Astrocyte (in vitro differentiated cells and primary cell): Measurements from ENCODE around the gene PDXK. TPM values are rescaled to one million over a fixed set of nuclear protein-coding genes. Genes with fewer than 3 reads are reported as not detected.

Source experiments
- DNase-seq: peaks from one replicate; pipeline ENCODE4 v3.0.0-alpha.2; 2010; ENCODE audit warnings: low read depth
- FAIRE-seq: peaks from 2 replicates; lab custom pipeline; 2011; peaks lifted over from hg19 to GRCh38; lab: Jason Lieb, UNC
- H2AFZ ChIP-seq: 2 replicates; pipeline ENCODE4 v1.6.0; 2012; ENCODE audit warnings: low read depth, low read length, inconsistent platforms
- H3K27ac ChIP-seq: 2 replicates; pipeline ENCODE4 v1.5.1; 2011; ENCODE audit warnings: low read depth, low read length, inconsistent platforms
- H3K27me3 ChIP-seq: 2 replicates; pipeline ENCODE4 v1.6.0; 2011; ENCODE audit warnings: low read length, inconsistent platforms; ENCODE audit not compliant: insufficient read depth
- H3K36me3 ChIP-seq: 2 replicates; pipeline ENCODE4 v1.5.1; 2011; ENCODE audit warnings: low read length, inconsistent platforms; ENCODE audit not compliant: insufficient read depth
- H3K4me1 ChIP-seq: 2 replicates; pipeline ENCODE4 v1.5.1; 2011; ENCODE audit warnings: low read length, inconsistent platforms; ENCODE audit not compliant: insufficient read depth
- H3K4me2 ChIP-seq: 2 replicates; pipeline ENCODE4 v1.6.0; 2012; ENCODE audit warnings: low read length, inconsistent platforms
- H3K4me3 ChIP-seq: 2 replicates; pipeline ENCODE4 v1.5.1; 2011; ENCODE audit warnings: low read depth, mild to moderate bottlenecking, low read length, inconsistent platforms; ENCODE audit not compliant: insufficient read depth
- H3K79me2 ChIP-seq: 2 replicates; pipeline ENCODE4 v1.6.0; 2012; ENCODE audit warnings: mild to moderate bottlenecking, low read length, inconsistent platforms; ENCODE audit not compliant: insufficient read depth
- H3K9ac ChIP-seq: 2 replicates; pipeline ENCODE4 v1.6.0; 2012; ENCODE audit warnings: mild to moderate bottlenecking, low read length, inconsistent platforms
- H3K9me3 ChIP-seq: 2 replicates; pipeline ENCODE4 v1.5.1; 2012; ENCODE audit warnings: low read depth, mild to moderate bottlenecking, low read length, inconsistent platforms; ENCODE audit not compliant: insufficient read depth
- H4K20me1 ChIP-seq: 2 replicates; pipeline ENCODE4 v1.6.0; 2012; ENCODE audit warnings: low read length, inconsistent platforms; ENCODE audit not compliant: insufficient read depth
- H3K27ac Mint-ChIP-seq: one replicate; pipeline ENCODE4 v1.8.0; 2021; ENCODE audit warnings: mild to moderate bottlenecking, mixed read lengths; ENCODE audit not compliant: unreplicated experiment
- H3K27me3 Mint-ChIP-seq: one replicate; pipeline ENCODE4 v1.8.0; 2021; ENCODE audit warnings: low read depth, mixed read lengths; ENCODE audit not compliant: unreplicated experiment
- H3K36me3 Mint-ChIP-seq: one replicate; pipeline ENCODE4 v1.8.0; 2021; ENCODE audit warnings: low read depth, mixed read lengths; ENCODE audit not compliant: unreplicated experiment
- H3K4me1 Mint-ChIP-seq: one replicate; pipeline ENCODE4 v1.8.0; 2021; ENCODE audit warnings: low read depth, mixed read lengths; ENCODE audit not compliant: unreplicated experiment
- H3K4me3 Mint-ChIP-seq: one replicate; pipeline ENCODE4 v1.8.0; 2021; ENCODE audit warnings: mild to moderate bottlenecking, moderate library complexity, mixed read lengths; ENCODE audit not compliant: unreplicated experiment
- H3K9me3 Mint-ChIP-seq: one replicate; pipeline ENCODE4 v1.8.0; 2021; ENCODE audit warnings: mild to moderate bottlenecking, mixed read lengths; ENCODE audit not compliant: unreplicated experiment
- EZH2 ChIP-seq: IDR thresholded peaks from 2 replicates; pipeline ENCODE4 v1.6.1; 2012; ENCODE audit warnings: mild to moderate bottlenecking, low read length, inconsistent platforms; ENCODE audit not compliant: insufficient read depth
- total RNA-seq: library from RNA; stranded (reverse); gene quantifications from 2 replicates; pipeline ENCODE4 v1.2.1, GENCODE V29; 2021
- TF ChIP-seq, protein P1 (sequence below): IDR thresholded peaks from 2 replicates; pipeline ENCODE4 v1.5.1; 2011; ENCODE audit warnings: low read depth, mild to moderate bottlenecking, inconsistent platforms, low read length, moderate library complexity; ENCODE audit not compliant: insufficient read depth

PDXK gene
- total RNA-seq, 1 donor from 2014 or later, result 180 TPM

GRCh38 chr21:43740497-43741156, 21.7 kb downstream of the PDXK start:
- H3K4me3 Mint-ChIP-seq, result no peak overlapping the region
- no peak overlapping the region for H3K27ac ChIP-seq

GRCh38 chr21:43741423-43742096, 22.6 kb downstream of the PDXK start:
- no peak overlapping the region for H3K9ac ChIP-seq
- H3K27ac ChIP-seq, result no peak overlapping the region
- H3K79me2 ChIP-seq, result peaks cover 13% of the 10 kb centered on the region
- H2AFZ ChIP-seq, result no peak overlapping the region
- H3K36me3 Mint-ChIP-seq, result peaks cover 35% of the 10 kb centered on the region
- H3K27me3 Mint-ChIP-seq, result no peaks in the 10 kb centered on the region
- H3K4me2 ChIP-seq, result no peak overlapping the region
- no peaks in the 10 kb centered on the region for H3K4me1 ChIP-seq
- peaks cover 4% of the 10 kb centered on the region for H3K9me3 ChIP-seq
- peaks cover 14% of the 10 kb centered on the region for H3K36me3 ChIP-seq
- H3K4me3 ChIP-seq, result no peak overlapping the region
- FAIRE-seq, result no peak
- H3K27me3 ChIP-seq, result no peaks in the 10 kb centered on the region
- no peak for TF ChIP-seq EZH2
- TF ChIP-seq, protein P1, sequence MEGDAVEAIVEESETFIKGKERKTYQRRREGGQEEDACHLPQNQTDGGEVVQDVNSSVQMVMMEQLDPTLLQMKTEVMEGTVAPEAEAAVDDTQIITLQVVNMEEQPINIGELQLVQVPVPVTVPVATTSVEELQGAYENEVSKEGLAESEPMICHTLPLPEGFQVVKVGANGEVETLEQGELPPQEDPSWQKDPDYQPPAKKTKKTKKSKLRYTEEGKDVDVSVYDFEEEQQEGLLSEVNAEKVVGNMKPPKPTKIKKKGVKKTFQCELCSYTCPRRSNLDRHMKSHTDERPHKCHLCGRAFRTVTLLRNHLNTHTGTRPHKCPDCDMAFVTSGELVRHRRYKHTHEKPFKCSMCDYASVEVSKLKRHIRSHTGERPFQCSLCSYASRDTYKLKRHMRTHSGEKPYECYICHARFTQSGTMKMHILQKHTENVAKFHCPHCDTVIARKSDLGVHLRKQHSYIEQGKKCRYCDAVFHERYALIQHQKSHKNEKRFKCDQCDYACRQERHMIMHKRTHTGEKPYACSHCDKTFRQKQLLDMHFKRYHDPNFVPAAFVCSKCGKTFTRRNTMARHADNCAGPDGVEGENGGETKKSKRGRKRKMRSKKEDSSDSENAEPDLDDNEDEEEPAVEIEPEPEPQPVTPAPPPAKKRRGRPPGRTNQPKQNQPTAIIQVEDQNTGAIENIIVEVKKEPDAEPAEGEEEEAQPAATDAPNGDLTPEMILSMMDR, result no peak
- no peak overlapping the region for H3K27ac Mint-ChIP-seq
- peaks cover 2% of the 10 kb centered on the region for H3K4me1 Mint-ChIP-seq
- peaks cover 2% of the 10 kb centered on the region for H3K9me3 Mint-ChIP-seq
- H4K20me1 ChIP-seq, result peaks cover 69% of the 10 kb centered on the region
- no peak for DNase-seq
- no peak overlapping the region for H3K4me3 Mint-ChIP-seq

More at GRCh38 chr21:43740497-43741156, 21.7 kb downstream of the PDXK start:
- H3K4me3 ChIP-seq, result no peak overlapping the region
- Mint-ChIP-seq H3K27ac (no peak overlapping the region), H3K36me3 (peaks cover 35% of the 10 kb centered on the region), H3K4me1 (peaks cover 7% of the 10 kb centered on the region), H3K27me3 (no peaks in the 10 kb centered on the region), H3K9me3 (peaks cover 2% of the 10 kb centered on the region)
- H2AFZ ChIP-seq, result no peak overlapping the region
- H3K4me1 ChIP-seq, result peaks cover 4% of the 10 kb centered on the region
- peaks cover 5% of the 10 kb centered on the region for H3K36me3 ChIP-seq
- DNase-seq, result peak; percentile 54
- peaks cover 18% of the 10 kb centered on the region for H3K79me2 ChIP-seq
- H3K9me3 ChIP-seq, result peaks cover 4% of the 10 kb centered on the region
- no peak overlapping the region for H3K9ac ChIP-seq
- TF ChIP-seq, protein P1, result no peak
- TF ChIP-seq EZH2, result no peak
- peaks cover 70% of the 10 kb centered on the region for H4K20me1 ChIP-seq
- FAIRE-seq, result no peak
- no peaks in the 10 kb centered on the region for H3K27me3 ChIP-seq
- no peak overlapping the region for H3K4me2 ChIP-seq

- Histone ChIP-seq H3K9ac (no peak overlapping the region), H3K4me2 (no peak overlapping the region), H3K79me2 (no peaks in the 10 kb centered on the region), H3K27me3 (no peaks in the 10 kb centered on the region), H3K36me3 (peaks cover 15% of the 10 kb centered on the region), H3K9me3 (no peaks in the 10 kb centered on the region), H3K27ac (no peak overlapping the region), H2AFZ (no peak overlapping the region), H4K20me1 (peaks cover 48% of the 10 kb centered on the region), H3K4me1 (no peaks in the 10 kb centered on the region), H3K4me3 (no peak overlapping the region)
- Mint-ChIP-seq H3K36me3 (peaks cover 30% of the 10 kb centered on the region), H3K27me3 (no peaks in the 10 kb centered on the region), H3K9me3 (no peaks in the 10 kb centered on the region), H3K4me1 (peaks cover 2% of the 10 kb centered on the region), H3K27ac (no peak overlapping the region), H3K4me3 (no peak overlapping the region)
- no peak for TF ChIP-seq EZH2
- no peak for DNase-seq
- no peak for FAIRE-seq
Measured at GRCh38 chr21:43743947-43744346, 25.0 kb downstream of the PDXK start.
